Ishikawa (cell line): ENCODE measurements around the gene COL21A1.

Experiments used
- CREB1 ChIP-seq: IDR thresholded peaks from 2 replicates; pipeline ENCODE4 v1.6.1; 2012; ENCODE audit warnings: low read depth
- EGR1 ChIP-seq: IDR thresholded peaks from 2 replicates; pipeline ENCODE4 v1.6.1; 2012
- FOXM1 ChIP-seq: IDR thresholded peaks from 2 replicates; pipeline ENCODE4 v1.6.1; 2012; ENCODE audit warnings: low read depth, borderline replicate concordance
- MAX ChIP-seq: IDR thresholded peaks from 2 replicates; pipeline ENCODE4 v1.6.1; 2012
- REST ChIP-seq: IDR thresholded peaks from 2 replicates; pipeline ENCODE4 v1.6.1; 2012; ENCODE audit warnings: low read depth, mild to moderate bottlenecking
- TAF1 ChIP-seq: IDR thresholded peaks from 2 replicates; pipeline ENCODE4 v1.6.1; 2012; ENCODE audit warnings: low read depth, mild to moderate bottlenecking

GRCh38 chr6:56041591-56041990, 205.8 kb downstream of the COL21A1 start:
- TF ChIP-seq EGR1: no peak
- TF ChIP-seq CREB1: no peak
- no peak for TF ChIP-seq TAF1
- no peak for TF ChIP-seq FOXM1
- no peak for TF ChIP-seq REST
- no peak for TF ChIP-seq MAX
